CD4-positive, alpha-beta T cell treated with Interleukin-17A for 4 hours (primary cell): Measurements from ENCODE around the gene PSMB7.

ENCODE experiments used
- DNase-seq: peaks from one replicate; pipeline ENCODE4 v3.0.0-alpha.2; 2020; ENCODE audit warnings: mixed read lengths

Gene PSMB7

GRCh38 chr9:124415102-124415851, at the start of gene PSMB7:
TSS of gene PSMB7 (minus strand) at chr9:124415442. CDS start at chr9:124415425, 17 bp downstream.
- DNase-seq = peak; percentile 98

- DNase-seq = no peak
These were observed 47.5 kb upstream of the PSMB7 start for GRCh38 chr9:124462739-124463138.

GRCh38 chr9:124458441-124458840, 43.2 kb upstream of the PSMB7 start:
- no peak for DNase-seq

GRCh38 chr9:124457887-124458431, 42.7 kb upstream of the PSMB7 start:
- DNase-seq = no peak

GRCh38 chr9:124457079-124457886, 42.0 kb upstream of the PSMB7 start:
- no peak for DNase-seq

GRCh38 chr9:124456341-124457078, 41.3 kb upstream of the PSMB7 start:
- DNase-seq = no peak

- DNase-seq = no peak
These were observed 40.6 kb upstream of the PSMB7 start for GRCh38 chr9:124455820-124456219.

- no peak for DNase-seq
These were observed 39.7 kb upstream of the PSMB7 start for GRCh38 chr9:124454791-124455443.

GRCh38 chr9:124454296-124454695, 39.1 kb upstream of the PSMB7 start:
- DNase-seq = no peak

- no peak for DNase-seq
These were observed 38.4 kb upstream of the PSMB7 start for GRCh38 chr9:124453586-124454191.

GRCh38 chr9:124452841-124453585, 37.8 kb upstream of the PSMB7 start:
- DNase-seq = no peak

- no peak for DNase-seq
These were observed 37.1 kb upstream of the PSMB7 start for GRCh38 chr9:124452326-124452725.

GRCh38 chr9:124450931-124451661, 35.9 kb upstream of the PSMB7 start:
- no peak for DNase-seq

- DNase-seq = peak; percentile 9
These were observed 35.1 kb upstream of the PSMB7 start, which contains the start of gene ADGRD2 for GRCh38 chr9:124450241-124450924. TSS of gene ADGRD2 (plus strand) at chr9:124450451. CDS start at chr9:124451667, 1,216 bp downstream.

- no peak for DNase-seq
These were observed 34.3 kb upstream of the PSMB7 start for GRCh38 chr9:124449381-124450151.

GRCh38 chr9:124448019-124448418, 32.8 kb upstream of the PSMB7 start:
- DNase-seq = no peak

- no peak for DNase-seq
These were observed 32.0 kb upstream of the PSMB7 start for GRCh38 chr9:124447297-124447661.

GRCh38 chr9:124444166-124444565, 28.9 kb upstream of the PSMB7 start:
- DNase-seq = no peak

- no peak for DNase-seq
These were observed 28.4 kb upstream of the PSMB7 start for GRCh38 chr9:124443625-124444024.
